Aorta (tissue), 5 donors: ENCODE measurements around the gene RUNDC1. TPM values are rescaled to one million over a fixed set of nuclear protein-coding genes. Genes with fewer than 3 reads are reported as not detected.

ENCODE experiments used
- ATAC-seq: fragments of 200-7000 bp; cut with Tn5 transposase; one replicate; pipeline ENCODE4 v1.9.1; 2022; ENCODE audit warnings: moderate library complexity; ENCODE audit not compliant: low FRiP score
- DNase-seq, 2 donors: peaks; one replicate each; pipeline ENCODE4 v3.0.0-alpha.2; 2020
- H3K27ac ChIP-seq, 2 donors: one replicate each; pipeline ENCODE4 v1.5.1; 2013; ENCODE audit warnings: low read length in 2 of 2, mild to moderate bottlenecking in 2 of 2, moderate library complexity in 2 of 2, control low read depth in 1 of 2, inconsistent platforms in 1 of 2, low read depth in 1 of 2
- H3K27me3 ChIP-seq, 2 donors: one replicate each; pipeline ENCODE4 v1.6.1; 2013; ENCODE audit warnings: control low read depth in 1 of 2, low read length in 1 of 2, mild to moderate bottlenecking in 1 of 2, moderate library complexity in 1 of 2; ENCODE audit not compliant: insufficient read depth in 2 of 2, control insufficient read depth in 1 of 2
- H3K36me3 ChIP-seq, 2 donors: one replicate each; pipeline ENCODE4 v1.6.1; 2013; ENCODE audit warnings: control low read depth in 1 of 2, low read length in 1 of 2, mild to moderate bottlenecking in 1 of 2; ENCODE audit not compliant: insufficient read depth in 2 of 2, control insufficient read depth in 1 of 2
- H3K4me1 ChIP-seq, 2 donors: one replicate each; pipeline ENCODE4 v1.6.1; 2013; ENCODE audit warnings: low read length in 2 of 2, control low read depth in 1 of 2, mild to moderate bottlenecking in 1 of 2, moderate library complexity in 1 of 2; ENCODE audit not compliant: insufficient read depth in 2 of 2, control insufficient read depth in 1 of 2
- H3K4me3 ChIP-seq, 2 donors: one replicate each; pipeline ENCODE4 v1.5.1; 2013; ENCODE audit warnings: low read length in 2 of 2, control low read depth in 1 of 2, mild to moderate bottlenecking in 1 of 2
- H3K9me3 ChIP-seq: one replicate; pipeline ENCODE4 v1.6.1; 2013; ENCODE audit warnings: mild to moderate bottlenecking, low read length; ENCODE audit not compliant: control insufficient read depth
- WGBS, 2 donors: extraction: QIAGEN DNeasy Blood & Tissue Kit; methylation state at CpG; one replicate each; pipeline ENCODE4 v1.1.7; 2013; 5-methylcytosine and 5-hydroxymethylcytosine counted together
- intact Hi-C, 2 donors: fragments of 100-400 bp; cut with DNase I; formaldehyde crosslinking; loops; one replicate each; pipeline versions ENCODE4 v1.14.2 to v1.15.0; 2022
- polyA plus RNA-seq, 2 donors: library from polyadenylated mRNA; stranded (reverse); fragments of 200-250 nt; gene quantifications; one replicate each; pipeline ENCODE4 v1.2.3, GENCODE V29; 2013
- total RNA-seq, 2 donors: library from RNA; stranded (reverse); fragmentation: NEBNext Ultra II Directional; extraction: Animal tissue kit (Norgen Biotek cat#: 25700); gene quantifications; one replicate each; pipeline ENCODE4 v1.2.1, GENCODE V29; 2021
- donor health status: healthy with polysubstance abuse.
- donor health status: Bipolar disorder and iron deficiency.
- donor health status: DM: no; HTN: no; CAD: no.
- donor health status: DM: no; HTN: no; CAD: no.
- donor health status: DM: yes; HTN: yes; CAD: no.

Gene RUNDC1
- total and polyA plus RNA-seq, 4 donors, result 2.4 to 16.0 (median 8.9) TPM

GRCh38 chr17:43013296-43013695, 32.9 kb downstream of the RUNDC1 start:
- peaks cover 0 to under 1% of the 10 kb centered on the region in 2 donors for H3K36me3 ChIP-seq
- intact Hi-C loops, result no loop called here
- 81 to 85% methylated on average over 8 of the region's 8 CpGs for WGBS, 2 donors
- H3K4me3 ChIP-seq, result no peak overlapping the region
- DNase-seq (peak in 1 of 2 donors; percentile 64), ATAC-seq (no peak)
- H3K27ac ChIP-seq, result no peak overlapping the region
- no peaks in the 10 kb centered on the region for H3K27me3 ChIP-seq
- H3K9me3 ChIP-seq, result no peaks in the 10 kb centered on the region
- no peaks in the 10 kb centered on the region for H3K4me1 ChIP-seq

GRCh38 chr17:43014020-43014648, 33.8 kb downstream of the RUNDC1 start:
- H3K4me1 ChIP-seq, result no peaks in the 10 kb centered on the region
- intact Hi-C loops, result no loop called here
- DNase-seq (peak; percentile 38 to 75), ATAC-seq (no peak)
- WGBS, 2 donors, result 66 to 72% methylated on average over 12 of the region's 12 CpGs
- H3K4me3 ChIP-seq, result no peak overlapping the region
- H3K27me3 ChIP-seq, result no peaks in the 10 kb centered on the region
- H3K27ac ChIP-seq, result no peak overlapping the region
- H3K36me3 ChIP-seq, result peaks cover 0 to 3% of the 10 kb centered on the region in 2 donors
- H3K9me3 ChIP-seq, result no peaks in the 10 kb centered on the region

- WGBS, 2 donors, result 86 to 91% methylated on average over 8 of the region's 8 CpGs
- no peak for ATAC-seq
- DNase-seq, result peak; percentile 38
- Histone ChIP-seq H3K4me3 (no peak overlapping the region), H3K27ac (no peak overlapping the region), H3K36me3 (peaks cover 0 to 3% of the 10 kb centered on the region in 2 donors), H3K9me3 (no peaks in the 10 kb centered on the region), H3K4me1 (no peaks in the 10 kb centered on the region), H3K27me3 (no peaks in the 10 kb centered on the region)
- intact Hi-C loops, result loop anchor here in 1 of 2 donors (5.0 kb wide), 1 partner anchor 312 kb away; no protein-coding TSS in a partner anchor
Measured at GRCh38 chr17:43014649-43015542, 34.5 kb downstream of the RUNDC1 start.

GRCh38 chr17:43015579-43015978, 35.2 kb downstream of the RUNDC1 start:
- Histone ChIP-seq H3K27ac (no peak overlapping the region), H3K9me3 (no peaks in the 10 kb centered on the region), H3K4me3 (no peak overlapping the region), H3K36me3 (peaks cover 0 to 3% of the 10 kb centered on the region in 2 donors), H3K27me3 (no peaks in the 10 kb centered on the region), H3K4me1 (no peaks in the 10 kb centered on the region)
- ATAC-seq (peak; percentile 51), DNase-seq (peak; percentile 65 to 83)
- intact Hi-C loops, result loop anchor here in 1 of 2 donors (5.0 kb wide), 1 partner anchor 312 kb away; no protein-coding TSS in a partner anchor
- 57 to 66% methylated on average over 9 of the region's 9 CpGs for WGBS, 2 donors

GRCh38 chr17:43016216-43016615, 35.9 kb downstream of the RUNDC1 start:
- H3K9me3 ChIP-seq, result no peaks in the 10 kb centered on the region
- WGBS, 2 donors, result 88 to 91% methylated on average over 7 of the region's 7 CpGs
- intact Hi-C loops, result loop anchor here in 1 of 2 donors (5.0 kb wide), 1 partner anchor 311 kb away; no protein-coding TSS in a partner anchor
- ATAC-seq (no peak), DNase-seq (peak; percentile 37 to 65)
- no peak overlapping the region for H3K4me3 ChIP-seq
- no peak overlapping the region for H3K27ac ChIP-seq
- H3K4me1 ChIP-seq, result no peaks in the 10 kb centered on the region
- H3K27me3 ChIP-seq, result no peaks in the 10 kb centered on the region
- H3K36me3 ChIP-seq, result peaks cover 0 to 3% of the 10 kb centered on the region in 2 donors

- 63 to 68% methylated on average over 19 of the region's 19 CpGs for WGBS, 2 donors
- no peaks in the 10 kb centered on the region for H3K4me1 ChIP-seq
- no peak overlapping the region for H3K4me3 ChIP-seq
- H3K27ac ChIP-seq, result no peak overlapping the region
- ATAC-seq (no peak), DNase-seq (peak; percentile 42 to 58)
- peaks cover 0 to 3% of the 10 kb centered on the region in 2 donors for H3K36me3 ChIP-seq
- H3K27me3 ChIP-seq, result no peaks in the 10 kb centered on the region
- H3K9me3 ChIP-seq, result no peaks in the 10 kb centered on the region
- intact Hi-C loops, result loop anchor here in 1 of 2 donors (5.0 kb wide), 1 partner anchor 309 kb away; no protein-coding TSS in a partner anchor
Measured at GRCh38 chr17:43018008-43018853, 37.9 kb downstream of the RUNDC1 start.

- intact Hi-C loops, result loop anchor here in 1 of 2 donors (5.0 kb wide), 1 partner anchor 308 kb away; no protein-coding TSS in a partner anchor
- Histone ChIP-seq H3K4me1 (no peaks in the 10 kb centered on the region), H3K27me3 (no peaks in the 10 kb centered on the region), H3K4me3 (no peak overlapping the region), H3K27ac (no peak overlapping the region), H3K36me3 (peaks cover 0 to 3% of the 10 kb centered on the region in 2 donors), H3K9me3 (no peaks in the 10 kb centered on the region)
- DNase-seq (no peak), ATAC-seq (no peak)
- WGBS, 2 donors, result 52 to 59% methylated on average over 4 of the region's 4 CpGs
Measured at GRCh38 chr17:43018932-43019331, 38.6 kb downstream of the RUNDC1 start.

- H3K9me3 ChIP-seq, result no peaks in the 10 kb centered on the region
- ATAC-seq, result no peak
- no peaks in the 10 kb centered on the region for H3K4me1 ChIP-seq
- no peaks in the 10 kb centered on the region for H3K27me3 ChIP-seq
- 46 to 56% methylated on average over 7 of the region's 7 CpGs for WGBS, 2 donors
- peak overlapping the region in 1 of 2 donors; percentile 19 for H3K27ac ChIP-seq
- peaks cover 0 to 3% of the 10 kb centered on the region in 2 donors for H3K36me3 ChIP-seq
- intact Hi-C loops, result loop anchor here in 1 of 2 donors (5.0 kb wide), 1 partner anchor 308 kb away; no protein-coding TSS in a partner anchor
- no peak overlapping the region for H3K4me3 ChIP-seq
- peak in 1 of 2 donors; percentile 46 for DNase-seq
Measured at GRCh38 chr17:43019418-43019817, 39.1 kb downstream of the RUNDC1 start.
